Common myeloid progenitor, CD34-positive (primary cell): ENCODE results near the gene ITGA2.

Source experiments
- CTCF ChIA-PET: fragments of 350-600 bp; sonication (Branson Sonifier 250); formaldehyde crosslinking; loops from one replicate; lab custom pipeline; 2021; ENCODE audit warnings: antibody characterized with exemption; lab: Charles Lee
- POLR2A ChIA-PET: fragments of 350-600 bp; sonication (Branson Sonifier 250); formaldehyde crosslinking; loops from one replicate; lab custom pipeline; 2021; ENCODE audit warnings: antibody characterized with exemption; lab: Charles Lee
- DNase-seq, 3 donors: peaks; one replicate each; pipeline versions ENCODE4 v3.0.0 to v3.0.0-alpha.2; 2013
- H3K27ac ChIP-seq, 2 experiments: 1 replicate in 1 of 2; 2 replicates in 1 of 2; pipeline ENCODE4 v1.7.0; 2013; ENCODE audit warnings: inconsistent platforms in 2 of 2, low read length in 2 of 2, mild to moderate bottlenecking in 2 of 2, low read depth in 1 of 2, moderate library complexity in 1 of 2; ENCODE audit not compliant: severe bottlenecking in 2 of 2, insufficient read depth in 1 of 2, poor library complexity in 1 of 2
- H3K27me3 ChIP-seq, 5 experiments: replicated peaks in 2 of 5; 1 replicate in 3 of 5; 2 replicates in 2 of 5; pipeline versions ENCODE4 v1.6.1 to v1.7.0; 2013; ENCODE audit warnings: low read length in 4 of 5, mild to moderate bottlenecking in 2 of 5, moderate library complexity in 2 of 5, inconsistent platforms in 1 of 5; ENCODE audit not compliant: insufficient read depth in 5 of 5, control insufficient read depth in 4 of 5
- H3K36me3 ChIP-seq, 4 experiments: 1 replicate in 2 of 4; 2 replicates in 2 of 4; pipeline versions ENCODE4 v1.6.1 to v1.7.0; 2013; ENCODE audit warnings: low read length in 3 of 4, control low read depth in 1 of 4, mild to moderate bottlenecking in 1 of 4; ENCODE audit not compliant: control insufficient read depth in 4 of 4, insufficient read depth in 4 of 4
- H3K4me1 ChIP-seq, 4 experiments: 1 replicate in 3 of 4; 2 replicates in 1 of 4; pipeline versions ENCODE4 v1.6.1 to v1.7.1; 2013; ENCODE audit warnings: low read length in 3 of 4, mild to moderate bottlenecking in 3 of 4, control low read depth in 1 of 4, inconsistent platforms in 1 of 4, moderate library complexity in 1 of 4; ENCODE audit not compliant: control insufficient read depth in 4 of 4, insufficient read depth in 4 of 4; ENCODE audit errors: control extremely low read depth in 1 of 4
- H3K4me3 ChIP-seq, 7 experiments: 1 replicate in 4 of 7; 2 replicates in 3 of 7; pipeline versions ENCODE4 v1.5.1 to v1.7.0; 2013; ENCODE audit warnings: mild to moderate bottlenecking in 7 of 7, low read length in 6 of 7, moderate library complexity in 6 of 7, inconsistent platforms in 2 of 7, low read depth in 2 of 7, control low read depth in 1 of 7; ENCODE audit not compliant: insufficient read depth in 4 of 7, control insufficient read depth in 1 of 7; ENCODE audit errors: extremely low read depth in 1 of 7
- H3K9me3 ChIP-seq, 5 experiments: 1 replicate in 4 of 5; 2 replicates in 1 of 5; pipeline versions ENCODE4 v1.6.1 to v1.7.1; 2013; ENCODE audit warnings: low read length in 4 of 5, mild to moderate bottlenecking in 2 of 5, inconsistent platforms in 1 of 5, low read depth in 1 of 5, moderate library complexity in 1 of 5; ENCODE audit not compliant: control insufficient read depth in 4 of 5, insufficient read depth in 2 of 5; ENCODE audit errors: control extremely low read depth in 1 of 5
- WGBS: methylation state at CpG from one replicate; pipeline ENCODE4 v1.1.5; 2013; ENCODE audit not compliant: insufficient coverage; 5-methylcytosine and 5-hydroxymethylcytosine counted together

ITGA2 gene

DNA sequence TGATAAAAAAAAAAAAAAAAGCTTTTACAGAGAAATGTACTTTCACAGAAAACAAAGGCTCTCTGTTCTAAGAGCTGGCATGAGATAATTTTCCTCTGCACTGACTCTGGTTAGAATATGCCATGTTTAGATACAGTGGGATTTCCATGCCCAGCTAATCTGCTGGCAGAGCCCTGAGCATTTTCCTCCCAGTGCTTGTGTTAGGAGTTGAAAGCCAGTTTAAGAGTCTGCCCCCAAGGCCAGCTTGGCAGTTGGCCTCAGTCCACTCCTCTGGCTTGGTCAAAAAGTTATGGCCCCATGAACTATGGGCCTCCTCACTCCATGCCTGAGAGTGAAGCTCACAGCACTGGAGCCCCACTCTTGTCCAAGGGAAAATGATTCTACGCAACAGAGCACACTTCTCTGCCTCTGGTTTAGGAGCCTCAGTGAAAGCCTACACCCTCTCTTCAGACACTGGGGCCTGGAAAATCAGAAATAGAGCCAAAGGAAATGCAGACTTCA is 98.5 kb downstream of the ITGA2 start:
- 100% methylated on average over 1 of the region's 1 CpG for WGBS
- H3K4me3 ChIP-seq, result no peak overlapping the region
- no peaks in the 10 kb centered on the region for H3K9me3 ChIP-seq
- no peak for DNase-seq
- H3K36me3 ChIP-seq, result peaks cover 0 to 5% (median 1%) of the 10 kb centered on the region in 4 experiments
- H3K27me3 ChIP-seq, result no peaks in the 10 kb centered on the region
- CTCF ChIA-PET, result interaction anchor here (1.0 to 1.5 kb wide), 4 partner anchors 9 to 138 kb away, joined by 3 to 5 read pairs (median 3); no protein-coding TSS in a partner anchor
- POLR2A ChIA-PET, result no interaction called here
- H3K27ac ChIP-seq, result no peak overlapping the region
- no peaks in the 10 kb centered on the region for H3K4me1 ChIP-seq

DNA sequence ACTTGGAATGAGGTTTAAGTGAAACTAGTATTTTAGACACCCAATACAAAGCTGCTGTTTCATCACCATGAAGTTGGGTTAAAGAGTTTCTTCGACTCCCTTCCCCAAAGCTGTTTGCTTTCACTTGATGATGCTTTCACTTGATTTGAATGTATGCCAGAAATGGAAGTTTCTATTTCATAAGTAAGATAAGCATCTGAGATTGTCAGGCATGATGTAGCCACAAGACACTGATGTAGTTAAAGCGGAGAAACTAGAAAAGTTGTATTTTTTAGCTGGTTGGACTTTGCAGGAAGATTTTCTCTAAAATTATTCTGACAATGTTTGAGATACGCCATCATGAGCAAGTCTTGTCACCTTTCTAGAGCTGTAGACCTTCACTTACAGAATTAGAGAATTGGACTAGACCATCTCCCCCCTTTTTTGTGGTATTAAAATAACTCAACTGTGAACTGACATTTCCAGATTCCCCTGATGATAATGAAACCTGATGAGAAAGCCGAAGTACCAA is 100.4 kb downstream of the ITGA2 start:
- DNase-seq, result peak; percentile 4 to 40 (median 31)
- POLR2A ChIA-PET, result no interaction called here
- CTCF ChIA-PET, result interaction anchor here (1.1 to 2.5 kb wide), 2 partner anchors 10 to 141 kb away, joined by 5 to 25 read pairs; no protein-coding TSS in a partner anchor

DNA sequence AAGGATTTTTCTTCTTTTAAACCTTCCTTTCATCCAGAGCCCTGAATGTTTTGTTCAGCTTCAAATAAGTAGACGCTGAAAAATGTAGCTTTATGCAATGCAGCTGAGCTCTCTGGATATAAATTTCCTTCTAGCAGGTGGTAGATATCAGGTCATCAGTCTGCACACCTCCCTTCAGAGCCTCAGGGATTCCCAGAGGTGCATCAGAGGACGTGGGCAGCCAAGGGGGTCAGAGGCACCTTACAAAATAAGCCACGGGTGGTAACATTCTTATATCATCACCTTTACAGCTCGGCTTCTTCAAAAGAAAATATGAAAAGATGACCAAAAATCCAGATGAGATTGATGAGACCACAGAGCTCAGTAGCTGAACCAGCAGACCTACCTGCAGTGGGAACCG is 101.1 kb downstream of the ITGA2 start:
- CTCF ChIA-PET, result interaction anchor here (1.1 to 2.5 kb wide), 2 partner anchors 9 to 142 kb away, joined by 5 to 25 read pairs; no protein-coding TSS in a partner anchor
- no peaks in the 10 kb centered on the region for H3K27me3 ChIP-seq
- no peak overlapping the region for H3K4me3 ChIP-seq
- 100% methylated on average over 5 of the region's 5 CpGs for WGBS
- POLR2A ChIA-PET, result no interaction called here
- H3K27ac ChIP-seq, result no peak overlapping the region
- H3K36me3 ChIP-seq, result peaks cover 0 to 5% (median 1%) of the 10 kb centered on the region in 4 experiments
- H3K9me3 ChIP-seq, result no peaks in the 10 kb centered on the region
- no peaks in the 10 kb centered on the region for H3K4me1 ChIP-seq
- no peak for DNase-seq

More for the DNA sequence above, 100.4 kb downstream of the ITGA2 start:
- no peak overlapping the region for H3K4me3 ChIP-seq
- peaks cover 0 to 5% (median 1%) of the 10 kb centered on the region in 4 experiments for H3K36me3 ChIP-seq
- H3K9me3 ChIP-seq, result no peaks in the 10 kb centered on the region
- H3K27me3 ChIP-seq, result no peaks in the 10 kb centered on the region
- H3K27ac ChIP-seq, result no peak overlapping the region
- 95% methylated on average over 3 of the region's 4 CpGs for WGBS
- no peaks in the 10 kb centered on the region for H3K4me1 ChIP-seq

DNA sequence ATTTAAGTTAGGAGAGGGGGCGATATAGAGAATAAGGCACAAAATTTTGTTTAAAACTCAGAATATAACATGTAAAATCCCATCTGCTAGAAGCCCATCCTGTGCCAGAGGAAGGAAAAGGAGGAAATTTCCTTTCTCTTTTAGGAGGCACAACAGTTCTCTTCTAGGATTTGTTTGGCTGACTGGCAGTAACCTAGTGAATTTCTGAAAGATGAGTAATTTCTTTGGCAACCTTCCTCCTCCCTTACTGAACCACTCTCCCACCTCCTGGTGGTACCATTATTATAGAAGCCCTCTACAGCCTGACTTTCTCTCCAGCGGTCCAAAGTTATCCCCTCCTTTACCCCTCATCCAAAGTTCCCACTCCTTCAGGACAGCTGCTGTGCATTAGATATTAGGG is 102.1 kb downstream of the ITGA2 start:
- no peak overlapping the region for H3K4me3 ChIP-seq
- ChIA-PET POLR2A (no interaction called here), CTCF (interaction anchor here (3.2 kb wide), 1 partner anchor 142 kb away, joined by 33 read pairs; no protein-coding TSS in a partner anchor)
- H3K27ac ChIP-seq, result no peak overlapping the region
- H3K9me3 ChIP-seq, result no peaks in the 10 kb centered on the region
- WGBS, result no CpG with 5 or more reads among the region's 2 CpGs
- H3K27me3 ChIP-seq, result no peaks in the 10 kb centered on the region
- DNase-seq, result no peak
- peaks cover 0 to 5% (median 1%) of the 10 kb centered on the region in 4 experiments for H3K36me3 ChIP-seq
- no peaks in the 10 kb centered on the region for H3K4me1 ChIP-seq

DNA sequence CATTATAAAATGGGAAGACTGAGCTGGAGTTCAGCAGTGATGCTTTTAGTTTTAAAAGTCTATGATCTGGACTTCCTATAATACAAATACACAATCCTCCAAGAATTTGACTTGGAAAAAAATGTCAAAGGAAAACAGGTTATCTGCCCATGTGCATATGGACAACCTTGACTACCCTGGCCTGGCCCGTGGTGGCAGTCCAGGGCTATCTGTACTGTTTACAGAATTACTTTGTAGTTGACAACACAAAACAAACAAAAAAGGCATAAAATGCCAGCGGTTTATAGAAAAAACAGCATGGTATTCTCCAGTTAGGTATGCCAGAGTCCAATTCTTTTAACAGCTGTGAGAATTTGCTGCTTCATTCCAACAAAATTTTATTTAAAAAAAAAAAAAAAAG is 103.1 kb downstream of the ITGA2 start:
- H3K4me3 ChIP-seq, result no peak overlapping the region
- no peaks in the 10 kb centered on the region for H3K27me3 ChIP-seq
- H3K27ac ChIP-seq, result no peak overlapping the region
- no peaks in the 10 kb centered on the region for H3K4me1 ChIP-seq
- no peaks in the 10 kb centered on the region for H3K9me3 ChIP-seq
- no peak for DNase-seq
- ChIA-PET POLR2A (interaction anchor here (0.6 kb wide), 1 partner anchor 1895 kb away, joined by 4 read pairs; no protein-coding TSS in a partner anchor), CTCF (interaction anchor here (0.7 to 3.2 kb wide), 4 partner anchors 27 to 143 kb away, joined by 5 to 33 read pairs (median 8); no protein-coding TSS in a partner anchor)
- WGBS, result 92% methylated on average over 2 of the region's 2 CpGs
- peaks cover 0 to 5% (median 1%) of the 10 kb centered on the region in 4 experiments for H3K36me3 ChIP-seq

DNA sequence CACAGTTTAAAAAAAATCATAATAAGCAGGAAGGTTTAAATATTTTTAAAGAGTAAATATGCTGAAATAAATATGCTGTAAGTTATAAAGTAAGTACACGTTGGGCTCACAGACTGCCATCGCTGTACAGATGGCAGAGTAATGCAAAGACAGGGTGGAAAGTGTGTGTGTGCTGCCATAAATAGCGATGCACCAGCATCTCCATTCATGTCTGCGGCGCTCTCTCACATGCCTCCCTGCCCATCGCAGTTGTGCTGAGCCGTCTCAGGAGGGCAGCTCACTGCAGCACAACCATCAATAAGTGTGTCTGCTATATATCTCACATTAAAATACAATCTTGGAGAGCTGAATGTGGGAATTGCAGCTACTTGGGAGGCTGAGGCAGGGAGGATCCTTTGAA is 106.1 kb downstream of the ITGA2 start:
- Histone ChIP-seq H3K4me3 (no peak overlapping the region), H3K4me1 (no peaks in the 10 kb centered on the region), H3K9me3 (no peaks in the 10 kb centered on the region), H3K27me3 (no peaks in the 10 kb centered on the region), H3K27ac (no peak overlapping the region), H3K36me3 (peaks cover 5 to 25% (median 16%) of the 10 kb centered on the region in 4 experiments)
- DNase-seq, result no peak
- ChIA-PET CTCF (interaction anchor here (0.7 to 7.5 kb wide), 7 partner anchors 10 to 158 kb away, joined by 3 to 124 read pairs (median 4); no protein-coding TSS in a partner anchor), POLR2A (no interaction called here)
- WGBS, result 100% methylated on average over 2 of the region's 7 CpGs

DNA sequence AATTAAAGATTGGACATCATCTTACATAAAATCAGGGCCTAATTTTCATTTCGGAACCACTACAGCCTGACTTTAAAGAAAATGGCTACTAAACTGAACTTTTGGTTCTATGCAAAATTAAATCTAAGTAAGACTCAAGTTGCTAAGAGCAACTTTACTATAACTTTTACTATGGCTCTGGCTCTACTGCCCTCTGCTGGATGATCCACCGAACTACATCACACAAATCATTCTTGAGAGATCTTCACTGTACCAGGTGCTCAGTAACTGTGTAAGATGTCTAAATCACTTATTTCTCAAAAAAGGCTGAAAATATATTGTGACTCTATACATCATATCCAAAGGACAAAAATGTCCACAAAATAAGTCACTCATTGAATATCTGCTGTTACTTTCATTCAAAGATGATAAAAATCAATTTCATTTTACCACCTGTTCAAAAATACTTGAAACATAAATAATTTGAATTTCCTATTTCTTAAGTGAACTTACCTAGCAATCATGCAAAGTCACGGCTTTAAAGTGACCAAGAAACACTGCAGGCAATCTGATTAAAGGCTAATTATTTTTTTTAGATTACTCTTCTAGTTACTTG is 106.9 kb downstream of the ITGA2 start:
- Histone ChIP-seq H3K27me3 (no peaks in the 10 kb centered on the region), H3K4me1 (no peaks in the 10 kb centered on the region), H3K36me3 (peaks cover 5 to 31% (median 20%) of the 10 kb centered on the region in 4 experiments), H3K27ac (no peak overlapping the region), H3K4me3 (no peak overlapping the region), H3K9me3 (no peaks in the 10 kb centered on the region)
- ChIA-PET CTCF (interaction anchor here (0.6 to 7.5 kb wide), 10 partner anchors 9 to 159 kb away, joined by 3 to 124 read pairs (median 4); no protein-coding TSS in a partner anchor), POLR2A (no interaction called here)
- 20% methylated on average over 1 of the region's 3 CpGs for WGBS
- DNase-seq, result peak; percentile 62 to 85 (median 78)
